Bronchus fibroblast of lung (primary cell): ENCODE results near the gene PTGS2. TPM values are rescaled to one million over a fixed set of nuclear protein-coding genes. Genes with fewer than 3 reads are reported as not detected.

Source experiments
- total RNA-seq: library from RNA; depleted of rRNA; stranded (reverse); fragments of >200 nt; gene quantifications from 2 replicates; pipeline ENCODE4 v1.2.3, GENCODE V29; 2015

The PTGS2 gene
- total RNA-seq: 0.17 and 0.45 TPM in 2 replicates

GRCh38 chr1:186680245-186681061 lies at the start of gene PTGS2:
PTGS2 (minus strand) TSS chr1:186680423; CDS start chr1:186680290, 133 bp downstream.

Other genes starting within 250 kb of the PTGS2 start
- not detected in 2 replicates for gene PDC, start 219.3 kb downstream of the PTGS2 start, total RNA-seq
- gene PLA2G4A, start 148.5 kb upstream of the PTGS2 start, total RNA-seq: 1.9 and 2.0 TPM in 2 replicates